Muscle layer of colon (tissue), 2 donors: ENCODE results near the gene TAOK3.

Experiments
- H3K27ac ChIP-seq: one replicate; pipeline ENCODE4 v1.7.0; 2013; ENCODE audit warnings: low read depth, mild to moderate bottlenecking, low read length, moderate library complexity
- H3K27me3 ChIP-seq, 2 donors: one replicate each; pipeline ENCODE4 v1.7.0; 2013; ENCODE audit warnings: low read length in 2 of 2, mild to moderate bottlenecking in 2 of 2; ENCODE audit not compliant: insufficient read depth in 2 of 2, control insufficient read depth in 1 of 2
- H3K36me3 ChIP-seq: one replicate; pipeline ENCODE4 v1.7.0; 2013; ENCODE audit warnings: mild to moderate bottlenecking, low read length; ENCODE audit not compliant: insufficient read depth
- H3K4me1 ChIP-seq: one replicate; pipeline ENCODE4 v1.7.0; 2013; ENCODE audit warnings: mild to moderate bottlenecking, low read length; ENCODE audit not compliant: insufficient read depth
- H3K4me3 ChIP-seq, 2 donors: one replicate each; pipeline ENCODE4 v1.7.0; 2013; ENCODE audit warnings: low read length in 2 of 2, low read depth in 1 of 2, mild to moderate bottlenecking in 1 of 2, moderate library complexity in 1 of 2
- H3K9ac ChIP-seq: one replicate; pipeline ENCODE4 v1.7.0; 2013; ENCODE audit warnings: low read length
- H3K9me3 ChIP-seq: one replicate; pipeline ENCODE4 v1.7.0; 2013; ENCODE audit warnings: mild to moderate bottlenecking, low read length
- donor health status: abdominal sarcoma.
- donor health status: Adenocarcinoma of cecum.

The TAOK3 gene

GRCh38 chr12:118185602-118186397 is 186.9 kb downstream of the TAOK3 start:
- no peaks in the 10 kb centered on the region for H3K27me3 ChIP-seq
- H3K4me1 ChIP-seq: peaks cover 28% of the 10 kb centered on the region
- no peak overlapping the region for H3K27ac ChIP-seq
- no peak overlapping the region for H3K4me3 ChIP-seq
- H3K9ac ChIP-seq: no peak overlapping the region
- H3K9me3 ChIP-seq: no peaks in the 10 kb centered on the region
- peaks cover 18% of the 10 kb centered on the region for H3K36me3 ChIP-seq

GRCh38 chr12:118183711-118184110 is 189.0 kb downstream of the TAOK3 start:
- Histone ChIP-seq H3K27ac (no peak overlapping the region), H3K36me3 (peaks cover 25% of the 10 kb centered on the region), H3K9me3 (no peaks in the 10 kb centered on the region), H3K4me1 (peaks cover 25% of the 10 kb centered on the region), H3K4me3 (no peak overlapping the region), H3K9ac (no peak overlapping the region), H3K27me3 (no peaks in the 10 kb centered on the region)

GRCh38 chr12:118183155-118183554 is 189.6 kb downstream of the TAOK3 start:
- Histone ChIP-seq H3K9me3 (no peaks in the 10 kb centered on the region), H3K36me3 (peaks cover 25% of the 10 kb centered on the region), H3K4me1 (peaks cover 19% of the 10 kb centered on the region), H3K9ac (no peak overlapping the region), H3K4me3 (no peak overlapping the region), H3K27ac (no peak overlapping the region), H3K27me3 (no peaks in the 10 kb centered on the region)

GRCh38 chr12:118175823-118176447 is 196.8 kb downstream of the TAOK3 start:
- H3K36me3 ChIP-seq: peaks cover 60% of the 10 kb centered on the region
- H3K9ac ChIP-seq: no peak overlapping the region
- no peaks in the 10 kb centered on the region for H3K9me3 ChIP-seq
- no peaks in the 10 kb centered on the region for H3K27me3 ChIP-seq
- H3K27ac ChIP-seq: no peak overlapping the region
- H3K4me1 ChIP-seq: no peaks in the 10 kb centered on the region
- no peak overlapping the region for H3K4me3 ChIP-seq

- Histone ChIP-seq H3K4me1 (no peaks in the 10 kb centered on the region), H3K4me3 (no peak overlapping the region), H3K9me3 (no peaks in the 10 kb centered on the region), H3K27ac (no peak overlapping the region), H3K36me3 (peaks cover 37% of the 10 kb centered on the region), H3K9ac (no peak overlapping the region), H3K27me3 (no peaks in the 10 kb centered on the region)
These were observed 205.8 kb downstream of the TAOK3 start for GRCh38 chr12:118166946-118167345.

- H3K9me3 ChIP-seq: no peaks in the 10 kb centered on the region
- no peak overlapping the region for H3K4me3 ChIP-seq
- no peaks in the 10 kb centered on the region for H3K4me1 ChIP-seq
- H3K36me3 ChIP-seq: peaks cover 34% of the 10 kb centered on the region
- no peak overlapping the region for H3K9ac ChIP-seq
- H3K27me3 ChIP-seq: no peaks in the 10 kb centered on the region
- no peak overlapping the region for H3K27ac ChIP-seq
These were observed 207.8 kb downstream of the TAOK3 start for GRCh38 chr12:118164798-118165486.

- H3K4me1 ChIP-seq: no peaks in the 10 kb centered on the region
- H3K27me3 ChIP-seq: no peaks in the 10 kb centered on the region
- H3K4me3 ChIP-seq: no peak overlapping the region
- peaks cover 45% of the 10 kb centered on the region for H3K36me3 ChIP-seq
- no peak overlapping the region for H3K9ac ChIP-seq
- no peak overlapping the region for H3K27ac ChIP-seq
- no peaks in the 10 kb centered on the region for H3K9me3 ChIP-seq
These were observed 212.2 kb downstream of the TAOK3 start for GRCh38 chr12:118160536-118160935.

- Histone ChIP-seq H3K36me3 (peaks cover 22% of the 10 kb centered on the region), H3K4me3 (no peak overlapping the region), H3K4me1 (no peaks in the 10 kb centered on the region), H3K27ac (no peak overlapping the region), H3K27me3 (no peaks in the 10 kb centered on the region), H3K9me3 (no peaks in the 10 kb centered on the region), H3K9ac (no peak overlapping the region)
These were observed 221.0 kb downstream of the TAOK3 start for GRCh38 chr12:118151755-118152154.

- H3K27me3 ChIP-seq: no peaks in the 10 kb centered on the region
- no peak overlapping the region for H3K4me3 ChIP-seq
- no peaks in the 10 kb centered on the region for H3K4me1 ChIP-seq
- H3K9me3 ChIP-seq: no peaks in the 10 kb centered on the region
- no peak overlapping the region for H3K9ac ChIP-seq
- H3K36me3 ChIP-seq: peaks cover 29% of the 10 kb centered on the region
- no peak overlapping the region for H3K27ac ChIP-seq
These were observed 222.1 kb downstream of the TAOK3 start for GRCh38 chr12:118150625-118151024.

GRCh38 chr12:118148287-118148686 is 224.4 kb downstream of the TAOK3 start:
- Histone ChIP-seq H3K4me1 (no peaks in the 10 kb centered on the region), H3K9me3 (no peaks in the 10 kb centered on the region), H3K4me3 (no peak overlapping the region), H3K9ac (no peak overlapping the region), H3K27ac (no peak overlapping the region), H3K27me3 (no peaks in the 10 kb centered on the region), H3K36me3 (peaks cover 51% of the 10 kb centered on the region)

GRCh38 chr12:118145798-118146156 is 226.9 kb downstream of the TAOK3 start:
- Histone ChIP-seq H3K4me1 (no peaks in the 10 kb centered on the region), H3K9me3 (no peaks in the 10 kb centered on the region), H3K9ac (no peak overlapping the region), H3K4me3 (no peak overlapping the region), H3K27me3 (no peaks in the 10 kb centered on the region), H3K36me3 (peaks cover 54% of the 10 kb centered on the region), H3K27ac (no peak overlapping the region)
